GM13977 (cell line): ENCODE data around the gene EXOC4.
"Not testable (repeated sequence)": the region's sequence is repeated elsewhere in the genome, so short reads cannot be mapped to it uniquely, and the experiment has no call there.

Experiments
- DNase-seq: peaks from one replicate; pipeline ENCODE4 v3.0.0; 2012; ENCODE audit warnings: low spot score
- in situ Hi-C: fragments of 300-500 bp; cut with MboI; formaldehyde crosslinking; loops from one replicate; pipeline ENCODE4 v1.12.0; 2022; ENCODE audit warnings: low sequenced_read_pairs, low pct_unique_long_range_greater_than_20kb, mixed read lengths, inconsistent platforms; ENCODE audit not compliant: unreplicated experiment
- TF ChIP-seq, protein P1 (sequence below): IDR thresholded peaks from 2 replicates; pipeline ENCODE4 v1.5.1; 2012; ENCODE audit warnings: mild to moderate bottlenecking, control low read depth; ENCODE audit not compliant: insufficient read depth; ENCODE audit errors: extremely low read depth, missing control alignments

The EXOC4 gene

DNA sequence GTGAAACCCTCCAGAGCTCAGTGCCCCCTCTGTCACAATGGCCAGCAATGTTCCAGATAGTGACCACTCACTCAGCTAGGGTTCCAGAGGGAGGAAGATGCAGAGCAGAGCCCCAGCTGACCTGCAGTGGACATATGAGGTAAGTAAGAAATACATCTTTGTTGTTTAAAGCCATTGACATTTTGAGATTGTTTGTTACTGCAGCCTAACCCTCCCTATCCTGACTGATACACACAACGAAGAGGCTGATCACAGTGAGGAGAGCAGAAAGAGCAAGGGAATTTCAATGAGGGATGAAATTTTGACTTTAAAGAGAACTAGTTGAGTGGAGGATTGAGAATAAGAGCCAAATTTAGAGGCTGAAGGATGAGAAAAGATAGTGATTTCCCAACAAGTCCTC, 822.9 kb downstream of the EXOC4 start:
- no peak for DNase-seq
- TF ChIP-seq, protein P1, sequence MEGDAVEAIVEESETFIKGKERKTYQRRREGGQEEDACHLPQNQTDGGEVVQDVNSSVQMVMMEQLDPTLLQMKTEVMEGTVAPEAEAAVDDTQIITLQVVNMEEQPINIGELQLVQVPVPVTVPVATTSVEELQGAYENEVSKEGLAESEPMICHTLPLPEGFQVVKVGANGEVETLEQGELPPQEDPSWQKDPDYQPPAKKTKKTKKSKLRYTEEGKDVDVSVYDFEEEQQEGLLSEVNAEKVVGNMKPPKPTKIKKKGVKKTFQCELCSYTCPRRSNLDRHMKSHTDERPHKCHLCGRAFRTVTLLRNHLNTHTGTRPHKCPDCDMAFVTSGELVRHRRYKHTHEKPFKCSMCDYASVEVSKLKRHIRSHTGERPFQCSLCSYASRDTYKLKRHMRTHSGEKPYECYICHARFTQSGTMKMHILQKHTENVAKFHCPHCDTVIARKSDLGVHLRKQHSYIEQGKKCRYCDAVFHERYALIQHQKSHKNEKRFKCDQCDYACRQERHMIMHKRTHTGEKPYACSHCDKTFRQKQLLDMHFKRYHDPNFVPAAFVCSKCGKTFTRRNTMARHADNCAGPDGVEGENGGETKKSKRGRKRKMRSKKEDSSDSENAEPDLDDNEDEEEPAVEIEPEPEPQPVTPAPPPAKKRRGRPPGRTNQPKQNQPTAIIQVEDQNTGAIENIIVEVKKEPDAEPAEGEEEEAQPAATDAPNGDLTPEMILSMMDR, result no peak
- in situ Hi-C loops, result no loop called here

DNA sequence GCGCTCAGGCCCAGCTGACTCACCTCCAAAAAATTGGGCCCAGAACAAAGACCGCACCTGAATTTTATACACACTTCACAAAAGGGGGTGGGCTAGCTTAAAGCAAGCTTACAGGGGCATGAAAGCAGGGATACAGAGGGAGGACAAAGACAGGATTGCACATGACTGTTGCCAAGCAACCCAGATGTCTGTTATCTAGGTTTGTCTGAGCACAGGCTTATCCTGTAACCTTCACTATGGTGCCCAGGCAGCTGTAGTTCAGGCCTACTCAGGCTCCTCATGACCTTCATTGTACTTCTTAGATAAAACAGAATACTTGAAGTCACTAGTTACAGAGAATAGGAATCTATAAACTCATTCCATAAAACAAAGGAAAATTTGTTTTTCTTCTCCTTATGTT, 824.7 kb downstream of the EXOC4 start:
- in situ Hi-C loops, result not testable (repeated sequence)

DNA sequence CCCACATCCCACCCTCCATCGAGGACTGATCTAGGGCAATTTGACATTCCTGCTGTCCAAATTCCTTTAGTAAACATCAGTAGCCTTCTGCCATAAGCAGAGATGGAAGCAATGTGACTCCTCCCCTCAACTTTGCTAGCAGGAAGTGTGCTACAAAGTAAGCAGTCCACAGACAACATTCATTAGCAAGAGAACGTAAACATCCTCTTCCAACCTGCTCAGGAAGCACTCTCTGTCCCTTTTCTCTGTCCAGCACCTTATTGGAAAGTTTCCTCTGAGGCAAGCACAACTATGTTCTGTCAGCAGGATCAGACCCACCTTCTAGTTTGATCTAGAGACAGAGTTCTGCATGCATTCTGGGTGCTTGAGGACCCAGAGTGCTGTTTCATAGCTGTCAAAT, 826.1 kb downstream of the EXOC4 start:
- in situ Hi-C loops, result no loop called here
- no peak for DNase-seq
- TF ChIP-seq, protein P1, result no peak

More for the DNA sequence above, 824.7 kb downstream of the EXOC4 start:
- not testable (repeated sequence) for DNase-seq

DNA sequence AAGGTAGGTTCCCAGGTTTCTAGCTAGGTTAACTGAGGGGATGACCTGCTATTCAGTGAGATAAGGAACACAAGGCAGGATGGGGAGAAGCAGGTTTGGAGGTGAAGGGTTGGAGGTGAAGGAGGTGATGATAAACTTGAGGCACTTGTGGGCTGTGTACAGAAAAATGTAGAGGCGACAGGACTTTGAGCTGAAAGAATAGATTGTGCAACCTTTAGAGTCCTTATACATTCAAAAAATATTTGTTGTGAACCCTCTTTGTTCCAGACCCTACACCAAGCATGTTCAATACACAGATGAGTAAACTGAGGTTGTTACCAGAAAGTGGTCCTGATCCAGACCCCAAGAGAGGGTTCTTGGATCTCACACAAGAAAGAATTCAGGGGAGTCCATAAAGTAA, 828.8 kb downstream of the EXOC4 start:
- in situ Hi-C loops, result no loop called here
- TF ChIP-seq, protein P1, result no peak

DNA sequence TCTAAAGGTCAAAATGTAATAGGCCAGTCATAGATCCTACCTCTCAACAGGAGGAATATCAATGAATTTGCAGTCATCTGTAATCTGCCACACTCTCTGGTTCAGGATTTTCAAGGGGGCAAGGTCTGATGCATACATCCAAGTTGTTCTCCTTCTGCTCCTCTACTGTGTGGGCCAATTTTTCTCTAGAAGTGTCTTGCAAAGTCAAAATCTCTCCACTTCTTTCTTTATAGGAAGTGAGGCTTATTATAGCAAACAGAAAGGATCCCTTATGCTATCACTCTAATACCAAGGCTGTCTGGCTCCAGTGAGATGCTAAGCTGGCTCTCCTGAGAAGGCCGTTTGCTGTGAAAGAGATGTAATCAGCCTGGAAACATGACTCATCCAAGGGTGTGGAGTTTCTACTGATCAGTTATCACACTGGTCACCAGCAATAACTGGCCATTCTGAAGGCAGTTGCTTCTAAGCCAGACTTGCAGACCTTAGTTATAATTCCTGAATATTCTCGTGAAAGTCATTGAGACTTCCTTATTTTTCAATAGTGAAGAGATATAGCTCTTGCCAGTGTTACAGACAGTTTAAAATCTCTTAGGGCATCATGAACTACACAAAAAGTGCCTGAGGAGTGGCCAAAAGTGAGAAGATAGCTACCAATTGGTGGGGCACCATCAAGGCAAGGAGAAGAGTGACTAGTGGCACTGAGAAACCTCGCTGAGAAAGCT, 831.0 kb downstream of the EXOC4 start:
- TF ChIP-seq, protein P1, result no peak
- in situ Hi-C loops, result no loop called here

More for the DNA sequence above, 828.8 kb downstream of the EXOC4 start:
- no peak for DNase-seq

DNA sequence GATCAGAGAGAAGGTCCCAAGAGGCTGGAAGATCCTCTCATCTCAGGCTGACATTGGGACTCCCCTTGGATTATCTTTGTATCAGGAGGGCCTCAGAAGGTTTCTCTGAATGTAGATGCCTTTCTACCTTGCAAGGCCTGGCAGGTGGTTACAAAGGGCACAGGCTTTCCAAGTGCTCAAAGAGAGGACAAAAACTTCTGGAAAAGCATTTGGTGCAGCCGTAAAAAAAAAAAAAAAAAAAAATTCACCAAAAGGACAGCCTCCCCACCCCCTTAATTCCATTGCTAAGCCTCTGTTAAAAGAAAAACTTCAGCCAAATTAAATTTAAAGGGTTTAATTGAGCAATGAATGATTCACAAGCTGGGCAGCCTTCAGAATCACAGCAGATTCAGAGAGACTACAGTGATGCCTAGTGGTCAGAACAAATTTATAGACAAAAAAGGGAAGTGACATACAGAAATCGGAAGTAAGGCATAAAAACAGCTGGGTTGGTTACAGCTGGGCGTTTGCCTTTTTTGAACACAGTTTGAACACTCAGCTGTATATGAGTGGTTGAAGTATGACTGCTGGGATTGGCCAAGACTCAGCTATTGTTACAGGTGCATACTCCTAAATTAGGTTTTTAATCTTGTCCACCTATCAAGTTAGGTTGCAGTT, 831.7 kb downstream of the EXOC4 start:
- in situ Hi-C loops, result no loop called here
- TF ChIP-seq, protein P1, result no peak
- no peak for DNase-seq

More for the DNA sequence above, 831.0 kb downstream of the EXOC4 start:
- no peak for DNase-seq

DNA sequence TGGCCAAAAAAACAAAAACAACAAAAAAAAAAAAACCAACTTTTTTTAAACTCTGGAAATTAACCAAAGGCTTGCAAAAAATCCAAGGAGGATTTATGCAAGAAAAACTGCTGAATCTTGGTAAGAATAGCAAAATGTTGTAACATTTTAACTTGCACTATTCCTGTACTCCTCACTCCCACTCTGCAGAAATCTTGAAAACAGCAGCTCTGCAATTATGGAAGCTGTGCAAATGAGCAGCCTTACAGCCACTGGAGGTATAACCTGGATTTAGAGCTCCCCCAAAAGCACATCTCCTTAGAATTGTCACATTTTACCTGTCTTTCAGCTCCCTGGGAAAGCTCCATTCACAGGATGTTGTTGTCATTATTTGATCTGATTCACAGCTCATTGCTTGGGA, 832.4 kb downstream of the EXOC4 start:
- TF ChIP-seq, protein P1, result no peak
- no peak for DNase-seq
- in situ Hi-C loops, result no loop called here
